HEK293 (cell line): Measurements from ENCODE around the gene IL17C.

Source experiments
- CTCF ChIA-PET: fragments of 350-600 bp; formaldehyde crosslinking; extraction: SDS; loops from one replicate; lab custom pipeline; 2021; ENCODE audit warnings: antibody characterized with exemption; lab: Yijun Ruan, JAX
- POLR2A ChIA-PET: fragments of 300-600 bp; formaldehyde crosslinking; extraction: SDS; loops from one replicate; lab custom pipeline; 2020; ENCODE audit warnings: antibody characterized with exemption, inconsistent platforms; lab: Yijun Ruan, JAX
- H3K27ac ChIP-seq: fragments of 200-500 bp; sonication (Bioruptor generic); 2 replicates; pipeline ENCODE4 v1.5.1; 2014; ENCODE audit warnings: low read depth, low read length, control low read depth, inconsistent platforms; ENCODE audit errors: extremely low read depth
- H3K36me3 ChIP-seq, 2 experiments: fragments of 200-500 bp in 1 of 2; sonication (Bioruptor generic) in 1 of 2; 1 replicate in 1 of 2; 2 replicates in 1 of 2; pipeline ENCODE4 v1.5.1; 2014 to 2017; ENCODE audit warnings: inconsistent platforms in 2 of 2, low read length in 2 of 2; ENCODE audit not compliant: control insufficient read depth in 2 of 2, insufficient read depth in 1 of 2
- H3K4me1 ChIP-seq: fragments of 200-500 bp; sonication (Bioruptor generic); 2 replicates; pipeline ENCODE4 v1.5.1; 2014; ENCODE audit warnings: mild to moderate bottlenecking, low read length, inconsistent platforms; ENCODE audit not compliant: control insufficient read depth, insufficient read depth
- H3K4me3 ChIP-seq: 2 replicates; pipeline ENCODE4 v1.5.1; 2011; ENCODE audit warnings: low read depth, mild to moderate bottlenecking, control low read depth, low read length, moderate library complexity
- H3K9me3 ChIP-seq: fragments of 200-500 bp; sonication (Bioruptor generic); 2 replicates; pipeline ENCODE4 v1.5.1; 2014; ENCODE audit warnings: low read depth, low read length, inconsistent platforms; ENCODE audit not compliant: control insufficient read depth, insufficient read depth
- GFI1B ChIP-seq: fragments of 450-650 bp; formaldehyde crosslinking; IDR thresholded peaks from 2 replicates; pipeline ENCODE4 v1.5.1; 2016; ENCODE audit warnings: missing biosample characterization, missing genetic modification characterization
- KLF8 ChIP-seq: fragments of 450-650 bp; formaldehyde crosslinking; IDR thresholded peaks from 2 replicates; pipeline ENCODE4 v1.5.1; 2016; ENCODE audit warnings: missing biosample characterization, missing genetic modification characterization
- OSR2 ChIP-seq: fragments of 450-650 bp; formaldehyde crosslinking; IDR thresholded peaks from 2 replicates; pipeline ENCODE4 v1.5.1; 2016; ENCODE audit warnings: missing biosample characterization, missing genetic modification characterization
- PRDM4 ChIP-seq: fragments of 450-650 bp; formaldehyde crosslinking; IDR thresholded peaks from 2 replicates; pipeline ENCODE4 v1.5.1; 2017; ENCODE audit warnings: missing biosample characterization, missing genetic modification characterization
- SALL2 ChIP-seq: fragments of 450-650 bp; formaldehyde crosslinking; IDR thresholded peaks from 2 replicates; pipeline ENCODE4 v1.5.0; 2017; ENCODE audit warnings: missing biosample characterization, mild to moderate bottlenecking, missing genetic modification characterization, borderline replicate concordance
- SP2 ChIP-seq: fragments of 450-650 bp; formaldehyde crosslinking; IDR thresholded peaks from 2 replicates; pipeline ENCODE4 v1.5.1; 2016; ENCODE audit warnings: missing biosample characterization, missing genetic modification characterization
- SP3 ChIP-seq: fragments of 450-650 bp; formaldehyde crosslinking; IDR thresholded peaks from 2 replicates; pipeline ENCODE4 v1.5.1; 2016; ENCODE audit warnings: missing biosample characterization, missing genetic modification characterization
- YY1 ChIP-seq: fragments of 450-650 bp; formaldehyde crosslinking; IDR thresholded peaks from 2 replicates; pipeline ENCODE4 v1.5.1; 2018; ENCODE audit warnings: missing biosample characterization, missing genetic modification characterization
- ZBTB1 ChIP-seq: fragments of 450-650 bp; formaldehyde crosslinking; IDR thresholded peaks from 2 replicates; pipeline ENCODE4 v1.5.1; 2016; ENCODE audit warnings: missing biosample characterization, missing genetic modification characterization
- ZBTB26 ChIP-seq: fragments of 450-650 bp; formaldehyde crosslinking; optimal IDR thresholded peaks from 2 replicates; pipeline ENCODE3; 2016; ENCODE audit warnings: missing biosample characterization, mild to moderate bottlenecking, missing genetic modification characterization
- ZBTB7A ChIP-seq: fragments of 450-650 bp; formaldehyde crosslinking; IDR thresholded peaks from 2 replicates; pipeline ENCODE4 v1.5.1; 2016; ENCODE audit warnings: low read depth, missing biosample characterization, missing genetic modification characterization
- ZEB2 ChIP-seq: fragments of 450-650 bp; formaldehyde crosslinking; IDR thresholded peaks from 2 replicates; pipeline ENCODE4 v1.5.1; 2016; ENCODE audit warnings: missing biosample characterization, missing genetic modification characterization
- ZFHX2 ChIP-seq: fragments of 450-650 bp; formaldehyde crosslinking; conservative IDR thresholded peaks from 2 replicates; pipeline ENCODE4 v1.5.1; 2016; ENCODE audit warnings: missing biosample characterization, missing genetic modification characterization
- ZFP69B ChIP-seq: fragments of 450-650 bp; formaldehyde crosslinking; IDR thresholded peaks from 2 replicates; pipeline ENCODE4 v1.5.1; 2016; ENCODE audit warnings: missing biosample characterization, missing genetic modification characterization
- ZNF112 ChIP-seq: fragments of 450-650 bp; formaldehyde crosslinking; IDR thresholded peaks from 2 replicates; pipeline ENCODE4 v1.5.0; 2017; ENCODE audit warnings: missing biosample characterization, missing genetic modification characterization
- ZNF175 ChIP-seq: fragments of 450-650 bp; formaldehyde crosslinking; IDR thresholded peaks from 2 replicates; pipeline ENCODE4 v1.5.1; 2016; ENCODE audit warnings: missing biosample characterization, missing genetic modification characterization
- ZNF19 ChIP-seq: fragments of 450-650 bp; formaldehyde crosslinking; IDR thresholded peaks from 2 replicates; pipeline ENCODE4; 2016; ENCODE audit warnings: missing biosample characterization, missing genetic modification characterization, low read depth
- ZNF2 ChIP-seq: fragments of 450-650 bp; formaldehyde crosslinking; IDR thresholded peaks from 2 replicates; pipeline ENCODE4 v1.5.1; 2016; ENCODE audit warnings: missing biosample characterization, missing genetic modification characterization
- ZNF202 ChIP-seq: fragments of 450-650 bp; formaldehyde crosslinking; IDR thresholded peaks from 2 replicates; pipeline ENCODE4 v1.5.1; 2016; ENCODE audit warnings: missing biosample characterization, missing genetic modification characterization, borderline replicate concordance
- ZNF302 ChIP-seq: fragments of 450-650 bp; formaldehyde crosslinking; IDR thresholded peaks from 2 replicates; pipeline ENCODE4 v1.5.1; 2016; ENCODE audit warnings: missing biosample characterization, missing genetic modification characterization, low read depth
- ZNF404 ChIP-seq: fragments of 450-650 bp; formaldehyde crosslinking; IDR thresholded peaks from 2 replicates; pipeline ENCODE4 v1.5.1; 2017; ENCODE audit warnings: missing biosample characterization, missing genetic modification characterization
- ZNF416 ChIP-seq: fragments of 450-650 bp; formaldehyde crosslinking; IDR thresholded peaks from 2 replicates; pipeline ENCODE4 v1.5.1; 2016; ENCODE audit warnings: missing biosample characterization, missing genetic modification characterization
- ZNF473 ChIP-seq: fragments of 450-650 bp; formaldehyde crosslinking; IDR thresholded peaks from 2 replicates; pipeline ENCODE4 v1.5.1; 2017; ENCODE audit warnings: missing biosample characterization, missing genetic modification characterization
- ZNF48 ChIP-seq: fragments of 450-650 bp; formaldehyde crosslinking; IDR thresholded peaks from 2 replicates; pipeline ENCODE4 v1.5.1; 2016; ENCODE audit warnings: missing biosample characterization, missing genetic modification characterization
- ZNF501 ChIP-seq: fragments of 450-650 bp; formaldehyde crosslinking; IDR thresholded peaks from 2 replicates; pipeline ENCODE4 v1.5.1; 2016; ENCODE audit warnings: missing biosample characterization, missing genetic modification characterization
- ZNF514 ChIP-seq: fragments of 450-650 bp; formaldehyde crosslinking; IDR thresholded peaks from 2 replicates; pipeline ENCODE4 v1.5.1; 2016; ENCODE audit warnings: missing biosample characterization, missing genetic modification characterization
- ZNF521 ChIP-seq: fragments of 450-650 bp; formaldehyde crosslinking; IDR thresholded peaks from 2 replicates; pipeline ENCODE4 v1.5.1; 2017; ENCODE audit warnings: missing biosample characterization, mild to moderate bottlenecking, missing genetic modification characterization
- ZNF561 ChIP-seq: fragments of 450-650 bp; IDR thresholded peaks from 2 replicates; pipeline ENCODE4 v1.5.1; 2018; ENCODE audit warnings: missing biosample characterization, missing genetic modification characterization, borderline replicate concordance
- ZNF580 ChIP-seq: fragments of 450-650 bp; formaldehyde crosslinking; IDR thresholded peaks from 2 replicates; pipeline ENCODE4 v1.5.1; 2016; ENCODE audit warnings: missing biosample characterization, missing genetic modification characterization
- ZNF596 ChIP-seq: fragments of 450-650 bp; IDR thresholded peaks from 2 replicates; pipeline ENCODE4 v1.5.0; 2018; ENCODE audit warnings: missing biosample characterization, mild to moderate bottlenecking, missing genetic modification characterization, moderate library complexity
- ZNF707 ChIP-seq: fragments of 450-650 bp; formaldehyde crosslinking; IDR thresholded peaks from 2 replicates; pipeline ENCODE4 v1.5.1; 2016; ENCODE audit warnings: missing biosample characterization, missing genetic modification characterization
- ZNF830 ChIP-seq: fragments of 450-650 bp; IDR thresholded peaks from 2 replicates; pipeline ENCODE4 v1.5.0; 2018; ENCODE audit warnings: missing biosample characterization, missing genetic modification characterization, low read depth, mild to moderate bottlenecking, moderate library complexity
- ZNF843 ChIP-seq: fragments of 450-650 bp; formaldehyde crosslinking; IDR thresholded peaks from 2 replicates; pipeline ENCODE4 v1.5.1; 2016; ENCODE audit warnings: missing biosample characterization, missing genetic modification characterization
- ZSCAN16 ChIP-seq: fragments of 450-650 bp; formaldehyde crosslinking; IDR thresholded peaks from 2 replicates; pipeline ENCODE4 v1.5.1; 2016; ENCODE audit warnings: missing biosample characterization, missing genetic modification characterization
- ZSCAN5A ChIP-seq: fragments of 450-650 bp; formaldehyde crosslinking; IDR thresholded peaks from 2 replicates; pipeline ENCODE4 v1.5.1; 2016; ENCODE audit warnings: missing biosample characterization, missing genetic modification characterization

IL17C gene

GRCh38 chr16:88649924-88650748 lies 11.8 kb downstream of the IL17C start (continued):
- TF ChIP-seq PRDM4 (tag by site-specific recombination) (no peak), ZFHX2 (peak; percentile 75), ZNF2 (no peak), ZNF48 (no peak), YY1 (no peak), ZNF580 (tag by site-specific recombination) (no peak), ZSCAN16 (no peak), ZNF19 (tag by site-specific recombination) (no peak), ZNF830 (tag by site-specific recombination) (no peak), ZSCAN5A (tag by site-specific recombination) (no peak), ZNF521 (tag by site-specific recombination) (no peak), ZNF175 (tag by site-specific recombination) (no peak), ZNF416 (tag by site-specific recombination) (no peak), ZNF404 (tag by site-specific recombination) (no peak), OSR2 (tag by site-specific recombination) (no peak), ZNF561 (tag by site-specific recombination) (no peak), ZNF501 (tag by site-specific recombination) (no peak), ZNF596 (no peak), ZNF302 (no peak), SALL2 (tag by site-specific recombination) (no peak)

GRCh38 chr16:88650749-88651275 lies 12.4 kb downstream of the IL17C start, which contains the start of gene CYBA:
Gene CYBA, minus strand, starts transcription at chr16:88651053. Its CDS starts 40 bp downstream, at chr16:88651013.
- Histone ChIP-seq H3K9me3 (no peaks in the 10 kb centered on the region), H3K36me3 (peaks cover 0 to 21% of the 10 kb centered on the region in 2 experiments; a peak in 2 of 3 replicates), H3K4me1 (peaks cover 7% of the 10 kb centered on the region; the same call in 1 of the 2 replicates), H3K4me3 (peak within 1 kb of the TSS; percentile 75), H3K27ac (peak within 1 kb of the TSS; percentile 73; the same call in 1 of the 2 replicates)
- ChIA-PET POLR2A (no interaction called here), CTCF (interaction anchor here (0.7 kb wide), 1 partner anchor 852 kb away, joined by 3 read pairs; no protein-coding TSS in a partner anchor)
- TF ChIP-seq ZNF514 (tag by site-specific recombination) (no peak), SP2 (tag by site-specific recombination) (peak; percentile 42), ZNF473 (tag by site-specific recombination) (no peak), ZBTB7A (tag by site-specific recombination) (peak; percentile 5; the same call in 1 of the 2 replicates), ZBTB1 (tag by site-specific recombination) (no peak), ZFP69B (tag by site-specific recombination) (no peak), ZNF202 (tag by site-specific recombination) (no peak), ZNF707 (tag by site-specific recombination) (no peak), KLF8 (peak; percentile 40; the same call in 1 of the 2 replicates), ZNF843 (tag by site-specific recombination) (0 out of 2 replicates have a peak, but pooled peaks have one; percentile 20), GFI1B (tag by site-specific recombination) (no peak), ZEB2 (tag by site-specific recombination) (0 out of 2 replicates have a peak, but pooled peaks have one; percentile 20), SP3 (tag by site-specific recombination) (peak; percentile 58; the same call in 1 of the 2 replicates), ZBTB26 (tag by site-specific recombination) (peak; percentile 66), ZNF112 (tag by site-specific recombination) (no peak)
